ENCODE data around the gene RAD1. TPM values are rescaled to one million over a fixed set of nuclear protein-coding genes. Genes with fewer than 3 reads are reported as not detected.

The RAD1 gene
- total and polyA plus RNA-seq, 2 of the 8 experiments (the other 6 are each of a cell fraction or from before 2014, with no cell fraction given) = 15.1 to 37.3 TPM

- Histone ChIP-seq H2AK5ac (ENCODE audit: low read depth, low read length) (no peak overlapping the region), H3K9me3 (ENCODE audit: insufficient read depth in 2 of 2, low read depth in 1 of 2, low read length in 1 of 2) (no peaks in the 10 kb centered on the region), H3K14ac (ENCODE audit: insufficient read length) (no peak overlapping the region), H3K36me3 (ENCODE audit: control insufficient read depth in 2 of 4, insufficient read depth in 4 of 4, low read length in 3 of 4) (peaks cover 3 to 69% (median 20%) of the 10 kb centered on the region in 4 experiments; a peak in 6 of 8 replicates), H3K4ac (replicated peaks; ENCODE audit: insufficient read length, low read depth, low read length) (no peak overlapping the region), H3K18ac (ENCODE audit: extremely low read depth, low read length) (no peak overlapping the region), H3K23me2 (ENCODE audit: low read depth, low read length) (no peaks in the 10 kb centered on the region), H3K9ac (replicated peaks in 1 of 4; ENCODE audit: extremely low read depth in 1 of 4, low read depth in 3 of 4, low read length in 3 of 4) (no peak overlapping the region), H2BK15ac (ENCODE audit: low read length) (no peak overlapping the region), H4K8ac (ENCODE audit: extremely low read depth, insufficient read depth, low read length) (no peak overlapping the region; the same call in 1 of the 2 replicates), H4K20me1 (replicated peaks in 1 of 2; ENCODE audit: control insufficient read depth in 1 of 2, insufficient read depth in 2 of 2, low read length in 2 of 2) (peaks cover 0 to 1% of the 10 kb centered on the region in 2 experiments), H3K79me1 (ENCODE audit: low read depth, low read length) (no peaks in the 10 kb centered on the region), H2BK20ac (ENCODE audit: low read length) (no peak overlapping the region), H4K5ac (ENCODE audit: insufficient read length, low read depth, low read length) (no peak overlapping the region), H2AFZ (ENCODE audit: low read length) (no peak overlapping the region), H2BK5ac (ENCODE audit: low read depth, low read length) (no peak overlapping the region), H3K27ac (ENCODE audit: low read depth, low read length) (no peak overlapping the region), H4K91ac (replicated peaks; ENCODE audit: insufficient read length, low read length) (no peak overlapping the region), H2BK12ac (ENCODE audit: low read depth, low read length) (no peak overlapping the region), H3K79me2 (ENCODE audit: control insufficient read depth in 1 of 2, insufficient read depth in 2 of 2, low read length in 2 of 2) (no peaks in the 10 kb centered on the region), H2BK120ac (replicated peaks; ENCODE audit: low read depth, low read length) (no peak overlapping the region), H3K56ac (replicated peaks; ENCODE audit: insufficient read length, low read depth, low read length) (no peak overlapping the region), H3K23ac (ENCODE audit: insufficient read length) (no peak overlapping the region), H3K4me2 (ENCODE audit: insufficient read depth in 1 of 2, low read depth in 2 of 2, low read length in 2 of 2) (no peak overlapping the region), H3K4me1 (replicated peaks in 1 of 4; ENCODE audit: control insufficient read depth in 3 of 4, insufficient read depth in 4 of 4, low read length in 3 of 4) (no peaks in the 10 kb centered on the region), H3K4me3 (ENCODE audit: extremely low read depth in 1 of 4, insufficient read depth in 2 of 4, low read depth in 3 of 4, low read length in 4 of 4) (no peak overlapping the region), H3K27me3 (replicated peaks in 1 of 4; ENCODE audit: control insufficient read depth in 3 of 4, extremely low read depth in 1 of 4, insufficient read depth in 3 of 4, low read length in 3 of 4) (no peaks in the 10 kb centered on the region)
- ChIA-PET POLR2A (ENCODE audit: partially characterized antibody) (interaction anchor here (0.7 to 2.5 kb wide), 3 partner anchors 9 to 15 kb away, joined by 3 to 12 read pairs (median 3); partner anchors contain the start of gene DNAJC21), CTCF (ENCODE audit: partially characterized antibody) (interaction anchor here (0.6 to 2.2 kb wide), 6 partner anchors 11 to 59 kb away, joined by 3 to 11 read pairs (median 3); no protein-coding TSS in a partner anchor)
- DNase-seq (ENCODE audit: low read depth in 1 of 2, low spot score in 2 of 2) = no peak
- WGBS, 2 experiments (ENCODE audit: extremely low coverage in 1 of 2, insufficient coverage in 1 of 2, insufficient read length in 1 of 2, insufficient replicate concordance in 2 of 2, low coverage in 1 of 2, low lambda C conversion rate in 2 of 2, missing lambda C conversion rate in 1 of 2) = 88% methylated on average over 11 of the region's 11 CpGs; no CpG with 5 or more reads in 1 of the 2 experiments
- no peak for FAIRE-seq
- TF ChIP-seq TAF1 (IDR thresholded peaks at IDR 0.05; ENCODE audit: low read depth, low read length) = no peak
- no peak for TF ChIP-seq CREB1 (IDR thresholded peaks at IDR 0.05)
- no peak for TF ChIP-seq KDM1A (IDR thresholded peaks at IDR 0.05; ENCODE audit: borderline replicate concordance, low read length)
- TF ChIP-seq CBX5 (IDR thresholded peaks at IDR 0.05; ENCODE audit: low read depth, low read length) = no peak
- TF ChIP-seq TAF7 (optimal IDR thresholded peaks at IDR 0.05; ENCODE audit: borderline replicate concordance, low read depth, low read length) = no peak
- TF ChIP-seq MAFK (IDR thresholded peaks at IDR 0.05; ENCODE audit: low read depth, low read length) = no peak
- no peak for TF ChIP-seq TEAD4 (IDR thresholded peaks at IDR 0.05; ENCODE audit: low read depth, low read length)
- no peak for TF ChIP-seq RNF2 (IDR thresholded peaks at IDR 0.05; ENCODE audit: borderline replicate concordance, low read depth, low read length, missing control alignments, poor library complexity, severe bottlenecking)
- no peak for TF ChIP-seq NRF1 (IDR thresholded peaks at IDR 0.05; ENCODE audit: low read depth, low read length)
- no peak for TF ChIP-seq E2F6 (IDR thresholded peaks at IDR 0.05)
- TF ChIP-seq RBBP5 (IDR thresholded peaks at IDR 0.05; ENCODE audit: borderline replicate concordance, low read depth, low read length) = no peak
- no peak for TF ChIP-seq CBX8 (IDR thresholded peaks at IDR 0.05; ENCODE audit: borderline replicate concordance, low read depth, low read length)
These were observed 29.2 kb upstream of the RAD1 start for GRCh38 chr5:34944460-34945047.

All from H1 (cell line).